ENCODE measurements around the gene HES4.
"Not testable (repeated sequence)": the region's sequence is repeated elsewhere in the genome, so short reads cannot be mapped to it uniquely, and the experiment has no call there.

The HES4 gene

DNA sequence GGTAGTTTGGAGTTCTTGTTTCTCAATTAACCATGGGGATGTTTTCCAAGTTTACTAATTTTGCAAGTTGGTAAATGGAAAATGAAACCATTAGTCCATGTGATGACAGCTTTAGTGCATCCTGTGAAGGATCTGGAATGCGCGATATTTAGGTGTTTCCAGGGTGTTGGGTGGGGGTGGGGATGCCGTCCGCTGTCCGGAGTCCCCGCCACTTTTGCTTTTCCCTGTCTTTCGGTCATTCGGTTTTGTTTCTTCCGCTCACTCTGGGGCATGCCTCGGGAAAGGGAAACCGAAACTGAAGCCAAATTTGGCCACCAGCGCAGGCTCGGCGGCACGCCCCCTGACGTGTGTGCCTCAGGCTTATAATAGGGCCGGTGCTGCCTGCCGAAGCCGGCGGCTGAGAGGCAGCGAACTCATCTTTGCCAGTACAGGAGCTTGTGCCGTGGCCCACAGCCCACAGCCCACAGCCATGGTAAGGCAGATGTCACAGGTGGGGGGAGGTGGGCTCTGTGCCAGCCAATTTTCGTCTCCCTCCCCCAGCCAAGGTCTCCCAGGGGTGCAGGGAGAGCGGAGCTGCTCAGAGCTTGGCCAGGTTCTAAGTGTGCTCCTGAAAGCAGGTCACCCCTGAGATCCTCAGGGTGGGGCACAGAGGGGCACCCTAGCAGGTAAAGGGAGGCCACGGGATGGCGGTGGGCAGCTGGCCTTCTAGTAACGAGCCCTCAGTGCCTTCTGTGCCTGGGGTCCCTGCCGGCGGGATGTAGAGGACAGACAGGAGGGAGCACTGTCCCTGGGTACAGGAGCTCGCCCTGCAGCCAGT lies 13.4 kb upstream of the HES4 start, which contains the start of gene ISG15:
TSS of gene ISG15 (plus strand) at position 393 of the 817 bp plus-strand sequence. CDS start at position 470, 77 bp downstream.
- TF ChIP-seq, protein P1, sequence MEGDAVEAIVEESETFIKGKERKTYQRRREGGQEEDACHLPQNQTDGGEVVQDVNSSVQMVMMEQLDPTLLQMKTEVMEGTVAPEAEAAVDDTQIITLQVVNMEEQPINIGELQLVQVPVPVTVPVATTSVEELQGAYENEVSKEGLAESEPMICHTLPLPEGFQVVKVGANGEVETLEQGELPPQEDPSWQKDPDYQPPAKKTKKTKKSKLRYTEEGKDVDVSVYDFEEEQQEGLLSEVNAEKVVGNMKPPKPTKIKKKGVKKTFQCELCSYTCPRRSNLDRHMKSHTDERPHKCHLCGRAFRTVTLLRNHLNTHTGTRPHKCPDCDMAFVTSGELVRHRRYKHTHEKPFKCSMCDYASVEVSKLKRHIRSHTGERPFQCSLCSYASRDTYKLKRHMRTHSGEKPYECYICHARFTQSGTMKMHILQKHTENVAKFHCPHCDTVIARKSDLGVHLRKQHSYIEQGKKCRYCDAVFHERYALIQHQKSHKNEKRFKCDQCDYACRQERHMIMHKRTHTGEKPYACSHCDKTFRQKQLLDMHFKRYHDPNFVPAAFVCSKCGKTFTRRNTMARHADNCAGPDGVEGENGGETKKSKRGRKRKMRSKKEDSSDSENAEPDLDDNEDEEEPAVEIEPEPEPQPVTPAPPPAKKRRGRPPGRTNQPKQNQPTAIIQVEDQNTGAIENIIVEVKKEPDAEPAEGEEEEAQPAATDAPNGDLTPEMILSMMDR (IDR thresholded peaks at IDR 0.05; ENCODE audit: low read depth, low read length), result no peak
- peak within 1 kb of the TSS; percentile 81 for H3K4me3 ChIP-seq (ENCODE audit: low read depth, low read length)

DNA sequence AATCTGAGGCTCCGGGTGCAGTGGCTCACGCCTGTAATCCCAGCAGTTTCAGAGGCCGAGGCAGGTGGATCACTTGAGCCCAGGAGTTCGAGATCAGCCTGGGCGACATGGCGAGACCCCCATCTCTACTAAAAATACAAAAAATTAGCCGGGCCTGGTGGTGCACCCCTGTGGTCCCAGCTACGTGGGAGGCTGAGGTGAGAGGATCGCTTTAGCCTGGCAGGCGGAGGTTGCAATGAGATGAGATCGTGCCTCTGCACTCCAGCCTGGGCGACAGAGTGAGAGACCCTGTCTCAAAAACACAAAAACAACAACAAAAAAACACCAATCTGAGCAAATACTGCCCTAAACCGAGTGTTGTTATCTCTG lies 12.8 kb upstream of the HES4 start:
- H3K4me3 ChIP-seq (ENCODE audit: low read depth, low read length), result peak overlapping the region; percentile 81

DNA sequence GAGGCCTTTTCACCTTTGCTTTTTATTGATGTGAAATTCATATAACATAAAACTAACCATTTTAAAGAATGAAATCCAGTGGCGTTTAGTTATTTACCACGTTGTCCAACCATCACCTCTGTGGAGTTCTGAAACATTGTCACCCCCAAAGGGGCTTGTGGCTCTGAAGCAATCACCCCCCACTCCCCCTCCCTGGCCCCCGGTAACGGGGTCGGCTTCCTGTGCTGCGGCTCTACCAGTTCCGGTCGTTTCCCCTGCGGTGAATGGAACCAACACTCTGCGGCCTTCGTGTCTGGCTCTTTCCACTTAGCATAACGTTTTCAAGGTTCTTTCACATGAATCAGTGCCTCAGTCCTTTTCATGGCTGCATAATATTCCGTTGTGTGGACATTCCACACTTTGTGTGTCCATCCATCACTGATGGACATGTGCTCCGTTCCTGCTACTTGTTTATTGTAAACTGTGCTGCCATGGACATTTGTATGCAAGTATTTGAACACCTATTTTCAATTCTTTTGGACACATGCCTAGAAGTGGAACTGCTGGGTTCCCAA lies 11.6 kb upstream of the HES4 start:
- H3K4me3 ChIP-seq (ENCODE audit: low read depth, low read length), result no peak overlapping the region
- TF ChIP-seq, protein P1 (IDR thresholded peaks at IDR 0.05; ENCODE audit: low read depth, low read length), result no peak

DNA sequence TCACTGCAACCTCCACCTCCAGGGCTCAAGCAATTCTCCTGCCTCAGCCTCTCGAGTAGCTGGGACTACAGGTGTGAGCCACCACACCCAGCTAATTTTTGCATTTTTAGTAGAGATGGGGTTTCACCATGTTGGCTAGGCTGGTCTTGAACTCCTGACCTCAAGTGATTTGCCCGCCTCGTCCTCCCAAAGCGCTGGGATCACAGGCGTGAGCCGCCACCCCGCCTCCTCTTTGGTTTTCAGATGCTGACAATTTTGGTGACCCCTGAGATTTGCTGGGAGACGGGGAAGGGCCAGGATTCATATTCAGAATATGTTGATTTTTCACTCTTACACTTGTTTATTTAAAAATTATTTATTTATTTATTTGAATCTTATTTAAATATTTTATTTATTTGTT lies 10.2 kb upstream of the HES4 start:
- H3K4me3 ChIP-seq (ENCODE audit: low read depth, low read length), result not testable (repeated sequence)

DNA sequence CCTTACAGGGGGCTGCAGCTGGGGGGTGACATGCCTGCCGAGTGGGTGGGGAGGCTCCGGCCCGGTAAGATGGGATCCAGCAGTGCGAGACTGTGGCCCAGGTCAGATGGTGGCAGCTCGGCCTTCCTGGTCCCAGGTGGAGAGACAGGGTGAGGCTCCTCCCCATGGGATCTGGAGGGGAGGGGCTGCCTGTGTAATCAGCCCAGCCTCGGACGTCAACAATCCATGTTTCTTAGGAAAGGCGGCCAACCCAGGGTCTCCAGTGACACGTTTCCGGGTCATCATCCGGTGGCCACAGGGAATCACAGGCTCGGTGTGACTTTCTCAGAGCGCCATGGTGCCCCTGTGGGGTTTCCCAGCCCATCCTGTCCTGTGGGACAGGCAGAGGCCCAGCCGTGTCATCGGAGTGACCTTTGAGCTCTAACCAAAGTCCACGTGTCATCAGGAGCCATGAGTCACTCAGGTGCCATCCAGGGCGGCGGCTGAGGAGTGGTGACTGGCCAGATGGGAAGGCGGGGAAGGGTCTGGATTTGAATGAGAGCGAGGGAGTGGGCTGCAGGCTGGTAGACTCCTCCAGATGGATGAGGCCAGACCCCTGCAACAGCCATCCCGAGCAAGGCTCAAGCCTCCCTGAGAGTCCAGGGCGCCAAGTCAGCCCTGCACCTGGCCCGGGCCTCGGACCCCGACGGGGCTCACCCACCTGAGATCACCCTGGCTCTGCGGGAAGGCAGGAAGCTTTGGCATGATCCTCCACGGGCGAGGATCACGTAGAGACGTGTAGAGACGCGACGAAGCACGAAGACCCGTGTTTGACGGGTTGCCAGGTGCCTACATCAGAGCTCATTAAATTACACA lies 6.6 kb upstream of the HES4 start:
- TF ChIP-seq, protein P1 (IDR thresholded peaks at IDR 0.05; ENCODE audit: low read depth, low read length), result no peak
- no peak overlapping the region for H3K4me3 ChIP-seq (ENCODE audit: low read depth, low read length)

DNA sequence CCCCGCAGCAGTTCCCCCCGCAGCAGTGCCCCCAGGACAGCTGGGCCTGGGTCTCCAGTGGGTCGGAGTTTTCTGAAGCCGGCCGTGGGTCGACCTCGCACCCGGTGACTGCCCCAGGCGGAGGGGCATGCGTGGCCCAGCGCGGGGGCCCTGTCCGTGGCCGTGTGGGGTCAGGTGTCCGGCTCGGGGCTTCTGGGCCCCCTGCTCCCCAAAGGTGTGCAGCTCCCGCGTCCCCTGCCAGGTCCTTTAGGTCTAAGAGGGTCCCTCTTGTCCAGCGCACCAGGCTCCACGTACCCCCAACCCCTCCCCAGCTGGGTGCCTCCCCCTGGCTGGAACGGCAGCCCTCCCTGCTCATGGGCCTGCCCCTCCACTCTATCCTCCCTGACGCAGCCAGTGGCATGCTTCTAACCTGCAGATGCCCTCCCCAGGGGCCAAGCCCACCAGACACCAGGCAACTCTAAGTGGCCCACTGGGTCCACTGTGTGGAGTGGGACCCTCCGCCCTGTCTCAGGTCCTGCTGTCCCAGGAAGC lies 5.9 kb upstream of the HES4 start:
- H3K4me3 ChIP-seq (ENCODE audit: low read depth, low read length), result no peak overlapping the region
- TF ChIP-seq, protein P1 (IDR thresholded peaks at IDR 0.05; ENCODE audit: low read depth, low read length), result no peak

DNA sequence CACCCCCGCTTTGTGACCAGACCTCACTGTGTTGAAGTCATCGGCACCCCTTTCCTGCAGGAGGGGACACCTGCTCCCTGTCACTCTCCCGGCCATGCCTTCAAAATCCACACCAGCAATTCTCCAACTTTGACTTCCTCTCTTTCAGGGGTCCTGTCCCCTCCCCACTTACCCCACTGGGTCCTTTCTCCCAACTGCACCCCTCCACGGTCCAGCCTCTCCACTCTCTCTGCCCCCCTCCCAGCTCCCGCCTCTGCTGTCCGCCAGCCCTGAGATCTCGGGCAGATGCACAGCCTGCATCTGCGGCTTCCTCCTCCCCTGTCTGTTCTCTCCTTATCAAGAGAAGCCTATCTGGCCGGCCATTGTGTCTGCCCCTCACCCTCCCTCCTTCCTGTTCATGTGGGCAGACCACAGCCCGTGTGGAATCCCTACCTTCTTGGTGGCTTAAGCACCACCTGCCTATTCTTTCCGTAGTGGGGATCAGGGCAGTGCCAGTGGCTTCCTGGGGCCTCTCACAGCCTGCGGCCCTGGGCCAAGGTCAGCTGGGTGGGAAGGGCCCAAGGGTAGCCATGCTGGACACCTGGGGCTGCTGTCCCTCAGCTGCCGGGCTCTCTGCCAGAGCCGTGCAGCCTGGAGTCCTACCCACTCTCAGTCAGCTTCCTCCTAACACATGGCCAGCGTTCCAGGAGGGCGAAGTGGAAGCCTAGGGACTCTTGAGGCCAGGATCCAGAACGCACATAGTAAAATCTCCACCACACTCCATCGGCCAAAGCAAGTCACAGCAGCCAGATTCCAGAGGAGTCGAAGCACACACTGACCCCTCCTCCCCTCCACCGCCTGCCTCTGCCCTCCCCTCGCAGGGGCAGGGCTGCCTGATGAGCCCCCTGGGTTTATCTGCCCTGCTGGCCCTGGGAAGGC lies 5.1 kb upstream of the HES4 start:
- TF ChIP-seq, protein P1 (IDR thresholded peaks at IDR 0.05; ENCODE audit: low read depth, low read length), result no peak
- no peak overlapping the region for H3K4me3 ChIP-seq (ENCODE audit: low read depth, low read length)
